ENCODE results near the gene PRSS8.

PRSS8 gene

GRCh38 chr16:31085873-31086628 lies 49.5 kb downstream of the PRSS8 start:
- Histone ChIP-seq H3K4me1 (no peaks in the 10 kb centered on the region; the same call in 1 of the 2 replicates), H3K4me3 (ENCODE audit: low read depth, low read length) (no peak overlapping the region), H3K36me3 (peaks cover 19% of the 10 kb centered on the region)

DNA sequence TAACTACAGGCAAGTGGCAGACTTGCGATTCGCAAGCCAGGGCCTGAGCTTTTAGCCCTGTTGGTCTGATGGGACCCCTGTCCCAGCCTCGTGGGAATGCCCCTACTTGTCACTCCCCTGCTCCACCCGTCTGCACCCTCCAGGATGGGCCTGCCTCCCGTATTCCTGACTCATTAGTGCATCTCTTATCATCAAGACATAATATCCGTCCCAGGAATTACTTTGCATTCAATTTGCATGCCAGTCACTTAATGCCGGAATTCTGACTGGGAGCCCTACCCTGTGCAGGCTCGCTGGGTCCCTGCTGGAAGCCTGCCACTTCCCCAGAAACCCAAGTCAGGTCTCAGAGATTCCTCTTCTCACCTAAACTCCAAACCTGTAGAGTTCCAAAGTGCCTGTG lies 50.1 kb downstream of the PRSS8 start:
- Histone ChIP-seq H3K36me3 (peaks cover 19% of the 10 kb centered on the region), H3K4me1 (no peaks in the 10 kb centered on the region; the same call in 1 of the 2 replicates), H3K9me3 (no peaks in the 10 kb centered on the region), H3K4me3 (ENCODE audit: low read depth, low read length) (no peak overlapping the region), H3K27me3 (no peaks in the 10 kb centered on the region)
- DNase-seq = no peak
- TF ChIP-seq, protein P1, sequence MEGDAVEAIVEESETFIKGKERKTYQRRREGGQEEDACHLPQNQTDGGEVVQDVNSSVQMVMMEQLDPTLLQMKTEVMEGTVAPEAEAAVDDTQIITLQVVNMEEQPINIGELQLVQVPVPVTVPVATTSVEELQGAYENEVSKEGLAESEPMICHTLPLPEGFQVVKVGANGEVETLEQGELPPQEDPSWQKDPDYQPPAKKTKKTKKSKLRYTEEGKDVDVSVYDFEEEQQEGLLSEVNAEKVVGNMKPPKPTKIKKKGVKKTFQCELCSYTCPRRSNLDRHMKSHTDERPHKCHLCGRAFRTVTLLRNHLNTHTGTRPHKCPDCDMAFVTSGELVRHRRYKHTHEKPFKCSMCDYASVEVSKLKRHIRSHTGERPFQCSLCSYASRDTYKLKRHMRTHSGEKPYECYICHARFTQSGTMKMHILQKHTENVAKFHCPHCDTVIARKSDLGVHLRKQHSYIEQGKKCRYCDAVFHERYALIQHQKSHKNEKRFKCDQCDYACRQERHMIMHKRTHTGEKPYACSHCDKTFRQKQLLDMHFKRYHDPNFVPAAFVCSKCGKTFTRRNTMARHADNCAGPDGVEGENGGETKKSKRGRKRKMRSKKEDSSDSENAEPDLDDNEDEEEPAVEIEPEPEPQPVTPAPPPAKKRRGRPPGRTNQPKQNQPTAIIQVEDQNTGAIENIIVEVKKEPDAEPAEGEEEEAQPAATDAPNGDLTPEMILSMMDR (IDR thresholded peaks at IDR 0.05; ENCODE audit: low read depth, low read length) = no peak

More at GRCh38 chr16:31085873-31086628, 49.5 kb downstream of the PRSS8 start:
- no peaks in the 10 kb centered on the region for H3K9me3 ChIP-seq
- no peak for DNase-seq
- H3K27me3 ChIP-seq = no peaks in the 10 kb centered on the region
- TF ChIP-seq, protein P1 (IDR thresholded peaks at IDR 0.05; ENCODE audit: low read depth, low read length) = no peak

DNA sequence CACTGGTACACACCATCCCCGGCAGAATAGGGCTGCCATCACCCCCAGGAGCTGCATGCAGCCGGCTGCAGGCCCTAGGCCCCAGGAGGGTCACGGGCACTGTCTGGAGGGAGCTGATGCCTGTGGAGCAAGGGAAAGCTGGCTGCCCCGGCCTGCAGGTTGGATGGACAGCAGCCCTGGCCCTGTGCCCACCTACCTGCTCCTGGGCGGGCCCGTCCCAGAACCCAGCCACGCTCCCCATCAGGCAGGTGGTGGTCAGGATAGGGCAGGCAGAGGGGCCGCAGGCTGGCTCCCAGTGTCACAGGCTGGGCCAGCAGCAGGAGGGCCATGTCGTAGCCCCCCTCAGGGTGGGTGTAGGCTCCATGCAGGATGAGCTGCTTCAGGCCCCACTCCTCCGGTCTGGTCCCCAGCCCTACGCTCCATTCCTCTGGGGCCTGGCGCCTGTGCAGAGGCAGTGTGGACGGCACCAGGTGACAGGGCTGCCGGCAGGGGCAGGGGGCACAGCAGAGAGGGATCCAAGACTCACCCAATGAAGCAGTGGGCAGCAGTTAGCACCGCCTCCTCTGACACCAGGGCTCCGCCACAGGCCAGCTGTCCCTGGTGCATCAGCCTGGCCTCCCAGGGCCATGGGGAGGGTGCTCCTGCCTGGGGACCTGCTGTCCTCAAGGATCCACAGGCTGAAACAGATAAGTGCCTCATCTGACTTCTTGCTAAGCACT lies 50.8 kb downstream of the PRSS8 start:
- no peaks in the 10 kb centered on the region; the same call in 1 of the 2 replicates for H3K4me1 ChIP-seq
- no peak overlapping the region for H3K4me3 ChIP-seq (ENCODE audit: low read depth, low read length)
- DNase-seq = no peak
- H3K36me3 ChIP-seq = peaks cover 24% of the 10 kb centered on the region
- no peaks in the 10 kb centered on the region for H3K9me3 ChIP-seq
- H3K27me3 ChIP-seq = no peaks in the 10 kb centered on the region
- TF ChIP-seq, protein P1 (IDR thresholded peaks at IDR 0.05; ENCODE audit: low read depth, low read length) = no peak

DNA sequence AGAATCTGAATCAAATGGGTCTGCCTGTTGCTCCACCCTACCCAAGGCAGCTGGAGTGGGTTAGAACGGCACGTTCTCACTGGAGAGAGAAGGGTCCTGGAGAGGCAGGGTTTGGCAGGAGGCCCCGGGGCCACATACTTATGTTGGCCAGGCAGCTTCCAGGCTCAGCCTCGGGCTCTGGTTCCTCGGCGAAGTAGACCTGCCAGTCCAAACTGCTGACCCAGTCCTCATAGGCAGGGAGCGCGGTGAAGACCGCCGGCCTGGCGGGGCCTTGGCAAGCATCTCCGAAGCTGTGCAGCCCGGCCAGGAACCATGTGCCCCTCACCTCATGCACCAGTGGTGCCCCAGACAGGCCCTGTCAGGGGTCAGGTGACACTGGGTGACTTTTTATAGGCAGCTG lies 51.5 kb downstream of the PRSS8 start:
- no peak for DNase-seq
- Histone ChIP-seq H3K4me1 (no peaks in the 10 kb centered on the region; the same call in 1 of the 2 replicates), H3K36me3 (peaks cover 31% of the 10 kb centered on the region), H3K4me3 (ENCODE audit: low read depth, low read length) (no peak overlapping the region), H3K9me3 (no peaks in the 10 kb centered on the region), H3K27me3 (no peaks in the 10 kb centered on the region)
- TF ChIP-seq, protein P1 (IDR thresholded peaks at IDR 0.05; ENCODE audit: low read depth, low read length) = no peak

DNA sequence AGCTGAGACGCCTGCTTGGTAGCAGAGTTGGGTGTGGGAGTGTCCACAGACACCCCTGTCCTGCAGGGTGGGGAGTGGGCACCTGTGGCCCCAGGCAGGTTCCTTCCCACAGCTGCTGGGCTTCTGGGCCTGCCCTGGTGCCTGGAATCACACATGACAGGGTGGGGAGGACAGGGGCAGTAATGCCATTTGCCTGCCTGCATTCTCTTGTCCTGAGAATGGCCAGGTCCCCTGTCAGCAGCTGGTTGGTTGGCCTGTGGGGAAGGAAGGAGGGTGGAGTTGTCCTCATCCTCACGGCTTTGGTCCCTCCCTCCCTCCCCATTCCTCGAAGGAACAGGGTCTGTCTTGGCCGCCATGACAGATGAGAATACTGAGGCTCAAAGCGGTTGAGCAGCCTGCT lies 52.0 kb downstream of the PRSS8 start:
- peaks cover 35% of the 10 kb centered on the region for H3K36me3 ChIP-seq
- TF ChIP-seq, protein P1 (IDR thresholded peaks at IDR 0.05; ENCODE audit: low read depth, low read length) = no peak

GRCh38 chr16:31083081-31083480 lies 52.4 kb downstream of the PRSS8 start:
- H3K4me3 ChIP-seq (ENCODE audit: low read depth, low read length) = no peak overlapping the region
- H3K27me3 ChIP-seq = no peaks in the 10 kb centered on the region
- H3K9me3 ChIP-seq = no peaks in the 10 kb centered on the region
- TF ChIP-seq, protein P1 (IDR thresholded peaks at IDR 0.05; ENCODE audit: low read depth, low read length) = no peak
- DNase-seq = no peak
- no peaks in the 10 kb centered on the region; the same call in 1 of the 2 replicates for H3K4me1 ChIP-seq
- peaks cover 40% of the 10 kb centered on the region for H3K36me3 ChIP-seq

More for the DNA sequence above, 52.0 kb downstream of the PRSS8 start:
- no peaks in the 10 kb centered on the region for H3K27me3 ChIP-seq
- no peak for DNase-seq
- no peaks in the 10 kb centered on the region; the same call in 1 of the 2 replicates for H3K4me1 ChIP-seq
- no peak overlapping the region for H3K4me3 ChIP-seq (ENCODE audit: low read depth, low read length)
- H3K9me3 ChIP-seq = no peaks in the 10 kb centered on the region
